Esophagus muscularis mucosa (tissue), 4 donors: ENCODE results near the gene PERP. TPM values are rescaled to one million over a fixed set of nuclear protein-coding genes. Genes with fewer than 3 reads are reported as not detected.

Experiments used
- DNase-seq: peaks from one replicate; pipeline ENCODE4 v3.0.0-alpha.2; 2017; ENCODE audit errors: extremely low spot score
- H3K27ac ChIP-seq, 4 donors: fragments of 200-600 bp; sonication (generic); replicated peaks in 1 of 4; 1 replicate in 3 of 4; 2 replicates in 1 of 4; pipeline ENCODE4 v1.5.1; 2016 to 2019; ENCODE audit warnings: mild to moderate bottlenecking in 1 of 4
- H3K27me3 ChIP-seq, 4 donors: fragments of 200-600 bp; sonication (generic); one replicate each; pipeline versions ENCODE4 v1.5.1 to v1.6.0; 2016 to 2019
- H3K36me3 ChIP-seq, 4 donors: fragments of 200-600 bp; sonication (generic); one replicate each; pipeline ENCODE4 v1.5.1; 2016 to 2019
- H3K4me1 ChIP-seq, 4 donors: fragments of 200-600 bp; sonication (generic); one replicate each; pipeline ENCODE4 v1.5.1; 2016 to 2019
- H3K4me3 ChIP-seq, 4 donors: fragments of 200-600 bp; sonication (generic); 1 replicate in 2 of 4; 2 replicates in 2 of 4; pipeline ENCODE4 v1.5.1; 2016 to 2019; ENCODE audit warnings: mild to moderate bottlenecking in 4 of 4, moderate library complexity in 1 of 4
- H3K9me3 ChIP-seq, 4 donors: fragments of 200-600 bp; sonication (generic); 1 replicate in 3 of 4; 2 replicates in 1 of 4; pipeline ENCODE4 v1.5.1; 2016 to 2019
- EP300 ChIP-seq: sonication (generic); formaldehyde crosslinking; IDR thresholded peaks from one replicate; pipeline ENCODE4 v1.6.1; 2017; ENCODE audit warnings: antibody characterized with exemption
- POLR2A ChIP-seq: fragments of 450-650 bp; IDR thresholded peaks from one replicate; pipeline ENCODE4 v1.6.1; 2017; ENCODE audit warnings: antibody characterized with exemption, moderate library complexity, mild to moderate bottlenecking, low read depth
- POLR2AphosphoS5 ChIP-seq, 2 donors: sonication (generic); formaldehyde crosslinking; IDR thresholded peaks; one replicate each; pipeline ENCODE4 v1.6.1; 2017; ENCODE audit warnings: antibody characterized with exemption in 2 of 2
- WGBS: methylation state at CpG from one replicate; pipeline ENCODE4 v1.1.5; 2018; 5-methylcytosine and 5-hydroxymethylcytosine counted together
- intact Hi-C: fragments of 100-400 bp; cut with DNase I; formaldehyde crosslinking; loops from one replicate; pipeline ENCODE4 v1.15.1; 2023
- total RNA-seq, 4 donors: library from RNA; depleted of rRNA; stranded (reverse); fragments of >200 nt; gene quantifications; one replicate each; pipeline versions ENCODE4 v1.1.0 to v1.2.1, GENCODE V29; 2016
- TF ChIP-seq, protein P1 (sequence below), 3 experiments: fragments of 200-600 bp in 2 of 3; fragments of 450-650 bp in 1 of 3; sonication (generic) in 2 of 3; IDR thresholded peaks; one replicate each; pipeline ENCODE4 v1.5.1; 2017 to 2019; ENCODE audit warnings: antibody characterized with exemption in 3 of 3, mild to moderate bottlenecking in 2 of 3, moderate library complexity in 1 of 3

Gene PERP
- total RNA-seq: 100 to 1,000 TPM in 1 of 4 donors, 10 to 100 TPM in 3; 81.0 to 123 (median 83.9) TPM

DNA sequence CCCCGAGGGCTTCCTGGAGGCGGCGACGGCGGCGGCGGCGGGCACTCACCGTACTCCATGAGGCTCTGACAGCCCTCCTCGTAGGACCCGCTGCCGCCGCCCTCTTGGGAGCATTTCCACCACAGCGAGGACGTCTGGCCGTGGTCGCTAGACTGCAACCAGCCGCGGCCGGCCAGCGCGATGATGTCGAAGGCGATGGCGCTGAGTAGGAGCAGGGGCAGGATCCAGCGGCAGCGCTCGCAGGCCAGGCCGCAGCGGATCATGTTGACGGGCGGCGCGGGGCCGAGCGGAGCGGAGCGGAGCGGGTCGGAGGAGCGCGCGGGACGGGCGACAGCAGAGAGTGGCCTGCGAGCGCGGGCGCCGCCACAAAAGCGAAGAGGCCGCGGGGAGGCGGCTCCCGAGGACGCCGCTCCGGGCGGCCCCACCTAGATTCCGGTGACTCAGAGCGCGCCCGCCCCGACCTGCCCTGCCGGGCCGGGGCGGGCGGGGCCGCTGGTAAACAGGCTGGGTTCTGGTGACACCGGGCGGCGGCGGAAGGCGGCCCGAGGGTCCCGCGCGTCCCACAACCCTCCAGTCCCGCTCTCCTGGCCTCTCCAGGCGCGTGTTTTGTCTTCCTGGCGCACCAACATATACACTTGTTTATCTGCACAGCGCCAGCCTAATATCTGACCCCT lies at the start of gene PERP:
Gene PERP, minus strand, starts transcription at position 342 of the 674 bp plus-strand sequence. Its CDS starts 79 bp downstream, at position 263.
- Histone ChIP-seq H3K9me3 (no peaks in the 10 kb centered on the region), H3K36me3 (no peaks in the 10 kb centered on the region), H3K4me1 (peaks cover 10 to 51% (median 50%) of the 10 kb centered on the region in 4 donors), H3K4me3 (peak within 1 kb of the TSS; percentile 73 to 95 (median 80)), H3K27ac (peak within 1 kb of the TSS; percentile 88 to 97 (median 92)), H3K27me3 (peaks cover 0 to 9% (median 0%) of the 10 kb centered on the region in 4 donors)
- intact Hi-C loops: loop anchor here (10.0 kb wide), 2 partner anchors 242 to 402 kb away; partner anchors contain the start of gene TNFAIP3
- TF ChIP-seq POLR2A (peak; percentile 8), EP300 (no peak), POLR2AphosphoS5 (IDR thresholded peaks at IDR 0.05) (peak; percentile 31 to 83)
- TF ChIP-seq, protein P1, sequence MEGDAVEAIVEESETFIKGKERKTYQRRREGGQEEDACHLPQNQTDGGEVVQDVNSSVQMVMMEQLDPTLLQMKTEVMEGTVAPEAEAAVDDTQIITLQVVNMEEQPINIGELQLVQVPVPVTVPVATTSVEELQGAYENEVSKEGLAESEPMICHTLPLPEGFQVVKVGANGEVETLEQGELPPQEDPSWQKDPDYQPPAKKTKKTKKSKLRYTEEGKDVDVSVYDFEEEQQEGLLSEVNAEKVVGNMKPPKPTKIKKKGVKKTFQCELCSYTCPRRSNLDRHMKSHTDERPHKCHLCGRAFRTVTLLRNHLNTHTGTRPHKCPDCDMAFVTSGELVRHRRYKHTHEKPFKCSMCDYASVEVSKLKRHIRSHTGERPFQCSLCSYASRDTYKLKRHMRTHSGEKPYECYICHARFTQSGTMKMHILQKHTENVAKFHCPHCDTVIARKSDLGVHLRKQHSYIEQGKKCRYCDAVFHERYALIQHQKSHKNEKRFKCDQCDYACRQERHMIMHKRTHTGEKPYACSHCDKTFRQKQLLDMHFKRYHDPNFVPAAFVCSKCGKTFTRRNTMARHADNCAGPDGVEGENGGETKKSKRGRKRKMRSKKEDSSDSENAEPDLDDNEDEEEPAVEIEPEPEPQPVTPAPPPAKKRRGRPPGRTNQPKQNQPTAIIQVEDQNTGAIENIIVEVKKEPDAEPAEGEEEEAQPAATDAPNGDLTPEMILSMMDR (IDR thresholded peaks at IDR 0.05): no peak
- WGBS: 0% methylated on average over 13 of the region's 83 CpGs
- no peak for DNase-seq

DNA sequence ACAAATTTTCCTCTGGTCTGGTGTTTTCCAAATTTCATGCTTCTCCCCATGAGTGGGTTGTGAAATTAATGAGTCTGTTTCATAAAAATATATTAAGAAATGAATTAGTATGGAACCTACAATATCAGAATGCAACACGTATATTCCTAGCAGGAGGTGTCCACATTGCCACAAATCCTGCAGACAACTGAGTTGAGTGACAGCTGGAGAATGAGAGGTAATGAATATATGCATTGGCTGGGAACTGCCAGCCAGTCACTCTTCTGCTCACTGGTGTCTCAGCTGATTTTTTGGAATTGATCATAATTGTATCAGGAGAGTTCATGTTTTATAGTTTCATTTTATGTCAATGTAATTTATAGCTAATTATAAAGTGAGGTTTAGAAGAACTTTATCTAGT lies 48.2 kb upstream of the PERP start:
- Histone ChIP-seq H3K27ac (no peak overlapping the region), H3K27me3 (peaks cover 0 to 21% (median under 1%) of the 10 kb centered on the region in 4 donors), H3K4me1 (no peaks in the 10 kb centered on the region), H3K4me3 (no peak overlapping the region), H3K9me3 (peaks cover 0 to 18% (median 8%) of the 10 kb centered on the region in 4 donors), H3K36me3 (no peaks in the 10 kb centered on the region)
- TF ChIP-seq, protein P1 (IDR thresholded peaks at IDR 0.05): no peak
- TF ChIP-seq POLR2AphosphoS5 (IDR thresholded peaks at IDR 0.05): no peak
- no peak for TF ChIP-seq POLR2A
- no peak for TF ChIP-seq EP300
- no peak for DNase-seq
- intact Hi-C loops: no loop called here
- 73% methylated on average over 1 of the region's 1 CpG for WGBS

DNA sequence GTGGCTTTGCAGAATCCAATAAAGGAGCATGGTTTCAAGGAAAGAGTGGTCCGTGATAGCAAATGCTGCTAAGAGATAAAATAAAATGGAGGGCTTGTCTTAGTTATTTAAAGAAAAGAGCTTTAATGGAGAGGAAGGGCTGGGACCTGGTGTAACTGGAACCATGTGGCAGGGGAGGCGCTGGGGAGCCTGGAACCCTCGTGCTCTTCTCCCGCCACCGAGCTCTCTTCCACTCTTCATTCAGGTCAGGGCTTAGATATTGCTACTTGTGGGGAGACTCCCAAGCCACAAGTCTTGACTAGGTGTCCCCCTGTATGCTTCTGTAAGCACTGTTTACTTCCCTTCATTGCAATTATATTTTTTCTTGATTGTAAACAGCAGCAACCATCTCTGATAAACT lies 39.3 kb upstream of the PERP start:
- H3K9me3 ChIP-seq: no peaks in the 10 kb centered on the region
- WGBS: 83% methylated on average over 5 of the region's 5 CpGs
- DNase-seq: no peak
- intact Hi-C loops: no loop called here
- H3K27ac ChIP-seq: no peak overlapping the region
- H3K4me3 ChIP-seq: no peak overlapping the region
- no peaks in the 10 kb centered on the region for H3K36me3 ChIP-seq
- H3K4me1 ChIP-seq: no peaks in the 10 kb centered on the region
- peaks cover 0 to 9% (median 0%) of the 10 kb centered on the region in 4 donors for H3K27me3 ChIP-seq
- no peak for TF ChIP-seq POLR2AphosphoS5 (IDR thresholded peaks at IDR 0.05)
- no peak for TF ChIP-seq EP300
- no peak for TF ChIP-seq POLR2A
- TF ChIP-seq, protein P1 (IDR thresholded peaks at IDR 0.05): no peak

DNA sequence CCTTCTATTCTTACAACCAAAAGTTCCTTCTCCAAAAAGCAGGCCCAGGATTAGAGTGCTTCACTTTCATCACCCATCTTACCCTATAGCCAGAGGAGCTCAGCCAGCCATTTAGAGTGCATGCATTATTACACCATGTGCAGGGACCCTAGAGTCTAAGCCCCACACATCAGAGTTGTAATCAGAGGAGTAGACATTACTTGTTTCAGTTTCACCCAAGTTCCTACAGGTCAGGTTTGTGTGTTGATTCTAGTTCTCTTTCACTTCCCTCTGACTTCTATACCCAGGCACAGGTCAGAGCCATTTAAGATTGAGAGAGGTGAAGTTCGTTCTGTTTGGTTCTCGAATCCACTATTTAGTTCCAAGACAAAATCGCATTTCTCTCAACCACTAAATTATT lies 38.2 kb upstream of the PERP start:
- whole genome bisulfite sequencing: 85% methylated on average over 3 of the region's 3 CpGs
- intact Hi-C loops: no loop called here
- DNase-seq: no peak
- H3K4me3 ChIP-seq: no peak overlapping the region
- H3K36me3 ChIP-seq: no peaks in the 10 kb centered on the region
- H3K9me3 ChIP-seq: no peaks in the 10 kb centered on the region
- TF ChIP-seq POLR2A (no peak), POLR2AphosphoS5 (IDR thresholded peaks at IDR 0.05) (no peak), EP300 (no peak)
- TF ChIP-seq, protein P1 (IDR thresholded peaks at IDR 0.05): no peak
- no peak overlapping the region for H3K27ac ChIP-seq
- H3K4me1 ChIP-seq: no peaks in the 10 kb centered on the region
- H3K27me3 ChIP-seq: peaks cover 0 to 9% (median 0%) of the 10 kb centered on the region in 4 donors
